ENCODE measurements around the gene SNTG2.
"Not testable (repeated sequence)": the region's sequence is repeated elsewhere in the genome, so short reads cannot be mapped to it uniquely, and the experiment has no call there.

Gene SNTG2

DNA sequence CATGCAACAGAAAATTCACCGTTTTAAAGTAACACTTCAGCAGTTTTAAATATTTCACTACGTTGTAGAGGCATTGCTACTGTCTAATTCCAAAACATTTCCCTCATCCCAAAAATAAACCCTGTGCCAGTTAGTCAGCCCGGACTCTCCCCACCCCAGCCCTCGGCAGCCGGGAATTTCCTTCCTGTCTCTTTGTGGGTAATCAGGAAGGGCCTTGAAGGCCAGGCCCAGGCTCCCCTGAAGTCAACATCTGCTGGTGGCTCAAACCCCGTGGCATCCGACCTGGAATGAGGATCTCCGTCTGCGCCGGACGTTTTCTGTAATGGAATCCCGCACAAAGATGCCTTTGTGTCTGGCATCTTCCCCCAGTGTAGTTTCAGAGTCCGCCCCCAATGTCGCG is 219.6 kb downstream of the SNTG2 start:
- H3K4me3 ChIP-seq (ENCODE audit: low read depth, low read length): no peak overlapping the region

DNA sequence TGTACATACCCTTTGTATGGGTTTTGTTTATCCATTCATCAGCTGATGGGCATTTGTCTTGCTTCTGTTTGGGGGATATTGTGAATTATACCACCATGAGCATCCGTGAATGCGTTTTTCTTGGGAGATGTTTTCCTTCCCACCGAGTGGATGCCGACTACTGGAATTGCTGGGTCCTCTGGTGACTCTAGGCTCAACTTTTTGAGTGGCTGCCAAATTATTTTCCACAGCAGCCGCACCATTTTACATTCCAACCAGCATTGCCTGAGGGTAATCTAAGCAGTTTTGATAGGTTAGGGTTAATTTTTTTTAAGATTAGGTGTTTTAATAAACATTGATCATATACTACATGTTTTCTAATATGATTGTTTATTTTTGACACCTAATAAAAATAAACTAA is 220.1 kb downstream of the SNTG2 start:
- no peak overlapping the region for H3K4me3 ChIP-seq (ENCODE audit: low read depth, low read length)

DNA sequence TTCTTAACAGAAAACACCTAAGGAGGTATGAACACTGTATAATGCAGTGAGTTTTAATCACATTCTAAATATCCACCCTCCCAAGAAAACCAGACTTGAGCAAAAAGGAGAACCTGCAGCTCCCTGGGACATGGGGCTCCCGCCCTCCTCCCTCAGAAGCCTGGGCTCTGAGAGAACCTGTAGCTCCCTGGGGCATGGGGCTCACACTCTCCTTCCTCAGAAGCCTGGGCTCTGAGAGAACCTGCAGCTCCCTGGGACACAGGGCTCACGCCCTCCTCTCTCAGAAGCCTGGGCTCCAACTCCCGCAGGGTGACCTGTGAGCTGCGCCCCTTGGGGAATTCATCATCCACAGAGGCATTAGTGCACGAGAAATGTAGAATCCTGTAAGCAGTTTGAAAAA is 222.9 kb downstream of the SNTG2 start:
- no peak overlapping the region for H3K4me3 ChIP-seq (ENCODE audit: low read depth, low read length)

DNA sequence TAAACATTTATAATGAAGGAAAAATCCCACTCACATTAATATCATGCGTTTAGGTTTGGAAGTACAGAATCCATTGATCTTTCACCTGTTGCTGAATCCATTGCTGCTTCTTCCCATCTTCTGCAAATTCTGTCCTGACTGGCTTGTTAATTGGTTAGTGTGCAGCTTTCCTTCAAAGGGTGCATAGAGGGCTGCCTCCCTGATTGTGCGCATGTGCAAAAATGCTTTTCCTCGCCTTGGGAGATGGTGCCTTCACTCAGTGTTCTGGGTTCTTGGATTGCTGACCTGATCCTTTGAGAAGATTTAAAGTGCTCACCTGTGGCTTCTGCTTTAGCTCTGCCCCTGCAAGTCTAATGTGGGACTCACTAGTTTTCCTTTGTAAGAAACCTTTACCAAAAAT is 231.2 kb downstream of the SNTG2 start:
- no peak overlapping the region for H3K4me3 ChIP-seq (ENCODE audit: low read depth, low read length)

DNA sequence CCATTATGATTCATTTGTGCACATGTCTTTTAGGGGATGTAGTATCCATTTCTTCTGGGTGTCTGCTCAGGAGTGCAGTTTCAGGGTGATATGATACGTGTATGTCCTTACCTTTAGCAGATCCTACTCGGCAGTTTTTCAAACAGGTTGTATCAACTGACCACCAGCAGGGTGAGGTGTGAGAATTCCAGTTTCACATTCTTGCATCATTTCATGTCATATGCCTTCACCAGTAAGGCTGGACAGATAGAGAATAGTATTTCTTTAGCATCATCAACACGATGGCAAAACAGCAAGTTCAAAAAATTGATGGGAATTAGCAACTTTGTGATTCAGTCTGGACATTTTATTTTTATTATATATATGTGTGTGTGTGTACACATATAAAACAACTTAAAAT is 232.7 kb downstream of the SNTG2 start:
- no peak overlapping the region for H3K4me3 ChIP-seq (ENCODE audit: low read depth, low read length)

DNA sequence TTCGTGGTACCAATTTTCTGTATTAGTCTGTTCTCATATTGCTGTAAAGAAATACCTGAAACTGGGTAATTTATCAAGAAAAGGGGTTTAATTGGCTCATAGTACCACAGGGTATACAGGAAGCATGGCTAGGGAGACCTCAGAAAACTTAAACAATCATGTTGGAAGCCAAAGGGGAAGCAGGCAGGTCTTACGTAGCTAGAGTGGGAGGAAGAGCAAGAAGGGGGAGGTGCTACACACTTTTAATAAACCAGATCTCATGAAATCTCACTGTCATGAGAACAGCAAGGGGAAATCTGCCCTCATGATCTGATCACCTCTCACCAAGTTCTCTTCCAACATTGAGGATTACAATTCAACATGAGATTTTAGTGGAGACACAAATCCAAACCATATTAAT is 235.8 kb downstream of the SNTG2 start:
- no peak overlapping the region for H3K4me3 ChIP-seq (ENCODE audit: low read depth, low read length)

DNA sequence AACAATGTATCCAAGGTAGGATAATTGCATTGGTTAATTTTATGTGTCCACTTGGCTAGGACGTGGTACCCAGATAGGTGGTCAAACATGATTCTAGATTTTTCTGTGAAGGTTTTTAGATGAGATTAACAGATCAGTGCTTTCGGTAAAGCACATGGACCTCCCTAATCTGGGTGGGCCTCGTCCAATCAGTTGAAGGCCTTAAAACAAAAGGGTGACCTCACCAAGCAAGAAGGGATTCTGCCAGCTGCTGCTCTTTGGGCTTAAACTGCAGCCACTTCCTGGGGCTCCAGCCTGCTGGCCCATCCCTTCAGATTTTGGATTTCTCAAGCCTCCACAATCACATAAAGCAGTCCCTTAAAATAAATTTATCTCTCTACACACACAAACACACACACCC is 236.5 kb downstream of the SNTG2 start:
- H3K4me3 ChIP-seq (ENCODE audit: low read depth, low read length): no peak overlapping the region

DNA sequence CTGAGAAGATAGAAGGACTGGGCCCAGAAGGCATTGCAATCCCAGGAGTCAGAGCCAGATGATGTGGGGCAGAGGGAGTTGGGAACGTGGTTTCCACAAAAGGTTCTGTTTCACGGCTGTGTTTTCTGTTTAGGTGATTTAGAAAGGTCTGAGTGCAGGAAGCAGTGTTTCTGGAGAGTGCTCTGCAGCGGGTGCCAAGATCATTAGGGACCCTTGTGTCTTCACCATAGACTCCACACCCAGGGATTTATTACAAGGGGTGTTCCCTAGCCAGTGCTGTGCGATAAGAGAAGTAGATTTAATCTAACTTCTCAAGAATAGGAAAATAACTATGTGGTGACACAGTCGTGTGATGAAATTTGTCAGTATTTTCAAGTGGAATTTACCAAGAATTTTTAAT is 241.5 kb downstream of the SNTG2 start:
- no peak overlapping the region for H3K4me3 ChIP-seq (ENCODE audit: low read depth, low read length)

DNA sequence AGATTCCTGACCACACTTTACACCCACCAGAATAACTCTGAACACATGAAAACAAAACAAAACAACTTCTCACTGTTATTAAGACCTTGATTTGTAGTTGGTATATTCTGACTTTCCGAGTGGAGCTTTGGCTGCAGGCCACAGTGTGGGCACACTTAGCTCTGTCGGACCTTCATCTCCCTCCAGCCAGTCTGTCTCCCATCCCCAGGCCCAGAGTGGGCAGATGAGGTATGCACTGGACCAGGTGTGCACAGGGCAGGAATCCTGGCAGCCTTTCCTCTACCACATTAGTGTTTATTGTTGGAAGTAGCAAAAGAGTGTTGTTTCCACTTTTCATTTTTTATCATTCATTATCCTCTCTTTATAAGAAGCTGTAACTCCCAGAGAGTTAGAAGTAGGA is 243.2 kb downstream of the SNTG2 start:
- no peak overlapping the region for H3K4me3 ChIP-seq (ENCODE audit: low read depth, low read length)

DNA sequence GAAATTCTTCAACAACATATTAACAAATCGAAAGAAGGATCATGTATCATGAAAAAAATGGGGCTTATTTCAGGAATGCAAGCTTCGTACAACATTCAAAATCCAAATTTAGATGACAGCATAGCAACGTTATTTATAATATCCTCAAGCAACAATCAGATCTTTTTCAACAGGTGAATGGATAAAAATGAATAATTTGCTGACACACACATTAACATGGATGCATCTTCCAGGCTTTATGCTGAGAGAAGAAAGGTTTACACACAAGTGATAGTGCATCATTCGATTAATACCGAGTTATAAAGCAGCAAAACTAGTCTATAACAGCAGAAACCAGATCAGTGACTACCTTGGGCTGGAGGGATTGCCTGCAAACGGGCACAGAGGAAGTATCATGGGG is 253.1 kb downstream of the SNTG2 start:
- H3K4me3 ChIP-seq (ENCODE audit: low read depth, low read length): no peak overlapping the region

DNA sequence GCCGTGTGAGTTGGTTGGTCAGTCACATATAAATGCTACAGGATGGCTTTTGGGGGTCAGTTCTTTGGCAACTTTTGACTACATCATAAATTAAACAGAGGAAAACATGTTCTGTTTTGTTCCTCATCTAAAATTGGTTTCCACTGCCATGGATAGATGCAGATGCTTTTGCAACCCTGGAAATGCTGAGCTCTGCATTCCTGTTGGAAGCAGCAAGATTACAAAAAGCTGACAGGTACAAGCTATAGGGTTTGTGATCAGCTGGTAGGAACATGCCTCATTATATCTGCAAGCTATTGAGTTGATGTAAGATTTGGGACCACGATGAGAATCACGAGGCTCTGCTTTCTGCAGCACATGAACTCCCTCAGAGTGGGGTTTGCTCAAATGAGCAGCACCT is 255.2 kb downstream of the SNTG2 start:
- H3K4me3 ChIP-seq (ENCODE audit: low read depth, low read length): no peak overlapping the region

DNA sequence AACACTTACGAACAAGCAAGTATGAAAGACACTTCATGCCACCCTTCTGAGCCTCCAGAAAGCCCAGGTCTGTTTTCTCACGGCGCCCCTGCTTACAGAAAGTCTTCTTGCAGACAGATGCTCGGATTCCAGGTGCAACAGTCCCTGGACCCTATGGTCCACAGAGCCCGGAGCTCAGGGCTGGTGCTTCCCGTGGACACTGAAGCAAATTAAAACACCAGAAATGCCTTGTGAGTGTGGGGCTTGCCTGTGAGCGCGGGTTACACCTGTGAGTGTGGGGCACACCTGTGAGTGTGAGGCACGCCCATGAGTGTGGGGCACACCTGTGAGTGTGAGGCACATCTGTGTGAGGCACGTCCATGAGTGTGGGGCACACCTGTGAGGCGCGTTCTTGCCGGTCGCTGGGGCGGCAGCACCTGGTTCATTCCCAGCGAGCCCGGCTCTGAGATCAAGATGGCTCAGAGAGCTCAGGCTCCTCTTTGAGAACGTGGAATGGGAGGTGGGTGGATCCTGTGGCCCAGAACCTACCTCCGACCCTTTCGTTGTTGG is 257.4 kb downstream of the SNTG2 start:
- no peak overlapping the region for H3K4me3 ChIP-seq (ENCODE audit: low read depth, low read length)

DNA sequence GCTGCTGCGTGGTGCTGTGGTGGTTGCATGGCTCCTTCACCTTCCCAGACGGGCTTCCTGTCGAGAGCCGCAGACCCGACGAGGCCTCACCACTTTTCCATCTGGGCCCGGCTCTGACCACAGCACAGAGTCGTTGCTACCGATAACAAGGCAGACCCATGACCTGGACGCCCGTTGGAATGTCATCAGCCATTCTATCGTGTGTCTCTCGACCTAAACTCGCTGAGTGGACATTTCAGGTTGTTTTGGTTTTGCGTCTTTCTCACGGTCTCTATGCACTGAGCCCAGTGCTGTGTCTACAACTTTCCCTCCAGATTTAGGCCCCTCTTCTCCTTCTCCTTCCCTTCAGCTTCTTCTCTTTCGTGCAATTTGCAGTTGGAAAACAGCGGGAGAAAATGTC is 257.9 kb downstream of the SNTG2 start:
- H3K4me3 ChIP-seq (ENCODE audit: low read depth, low read length): no peak overlapping the region

DNA sequence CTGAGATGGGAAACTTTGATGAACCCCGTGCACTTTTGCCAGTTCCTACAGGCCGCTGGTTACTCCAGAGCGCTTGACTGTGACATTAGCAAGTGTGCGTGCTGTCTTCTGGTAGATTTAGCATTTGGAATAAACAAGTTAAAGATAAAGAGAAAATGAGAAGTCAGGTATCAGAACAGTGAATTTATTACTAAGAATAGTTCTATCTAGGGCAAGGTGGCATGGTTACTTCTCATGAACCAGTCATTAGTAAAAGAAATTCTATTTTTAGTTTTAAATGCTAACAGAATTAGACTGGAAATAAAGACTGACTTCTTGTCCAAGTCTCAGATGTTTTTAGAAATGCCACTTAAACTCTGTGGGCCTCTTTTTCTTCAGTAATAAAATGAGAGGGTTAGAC is 258.6 kb downstream of the SNTG2 start:
- no peak overlapping the region for H3K4me3 ChIP-seq (ENCODE audit: low read depth, low read length)

DNA sequence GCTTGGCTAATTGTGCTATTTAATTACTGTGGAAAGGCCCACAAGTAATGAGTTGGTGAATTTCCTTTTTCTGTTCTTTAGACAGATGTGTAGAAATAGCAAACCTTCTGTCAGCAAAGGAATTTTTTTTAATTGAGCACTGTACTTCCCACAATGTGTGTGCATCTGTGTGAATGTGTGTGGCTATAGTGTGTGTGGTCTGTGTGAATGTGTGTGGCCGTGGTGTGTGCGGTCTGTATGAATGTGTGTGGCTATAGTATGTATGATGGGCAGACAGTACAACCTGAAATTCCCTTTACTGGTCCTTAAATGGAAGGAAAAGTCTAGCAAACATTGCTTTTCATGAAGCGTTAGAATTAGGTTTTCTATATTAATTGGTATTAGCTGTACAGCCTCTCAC is 259.1 kb downstream of the SNTG2 start:
- no peak overlapping the region for H3K4me3 ChIP-seq (ENCODE audit: low read depth, low read length)

DNA sequence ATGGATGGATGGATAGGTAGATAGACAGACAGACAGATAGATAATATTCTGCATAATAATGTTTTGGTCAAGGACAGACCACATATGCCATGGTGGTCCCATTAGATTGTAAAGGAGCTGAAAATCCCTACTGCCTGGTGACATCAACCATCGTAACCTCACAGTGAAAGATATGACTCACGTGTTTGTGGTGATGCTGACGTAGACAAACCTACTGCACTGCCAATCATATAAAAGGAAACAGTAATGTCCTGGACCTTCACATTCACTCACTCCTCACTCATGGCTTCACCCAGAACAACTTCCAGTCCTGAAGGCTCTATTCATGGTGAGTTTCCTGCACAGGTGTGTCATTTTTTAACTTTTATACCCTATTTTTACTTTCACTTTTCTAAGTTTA is 259.7 kb downstream of the SNTG2 start:
- no peak overlapping the region for H3K4me3 ChIP-seq (ENCODE audit: low read depth, low read length)

DNA sequence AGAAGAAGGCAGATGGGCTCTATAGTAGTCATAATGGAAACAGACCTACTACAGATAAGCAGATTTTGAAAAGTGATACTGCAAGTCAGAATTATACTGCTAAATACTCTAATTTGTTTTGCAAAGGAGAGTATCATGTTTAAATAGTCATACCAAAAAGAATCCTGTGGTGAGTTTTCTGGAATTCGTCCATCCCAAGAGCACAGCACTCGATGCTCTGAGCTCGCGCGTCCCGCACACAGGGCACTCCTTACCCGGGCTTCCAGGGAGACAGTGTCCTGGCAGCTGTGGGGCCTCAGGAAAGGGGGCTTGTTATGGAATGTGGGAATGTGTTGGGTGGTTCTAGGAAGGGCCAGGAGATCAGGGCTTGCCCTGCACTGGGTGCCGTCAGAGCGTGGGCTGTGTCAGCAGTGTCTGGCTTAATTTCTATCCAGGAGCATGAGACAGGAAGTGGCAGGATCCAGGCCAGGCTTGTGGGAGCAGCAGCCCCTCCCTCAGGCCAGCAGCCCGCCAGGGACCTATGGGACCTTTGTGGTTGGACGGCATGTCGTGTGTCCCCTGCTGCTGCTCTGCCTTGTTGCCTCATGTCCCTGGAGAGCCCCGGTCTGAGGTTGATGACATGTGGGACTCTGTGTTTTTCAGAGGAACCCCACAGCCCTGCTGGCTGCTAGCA is 269.4 kb downstream of the SNTG2 start:
- H3K4me3 ChIP-seq (ENCODE audit: low read depth, low read length): no peak overlapping the region

DNA sequence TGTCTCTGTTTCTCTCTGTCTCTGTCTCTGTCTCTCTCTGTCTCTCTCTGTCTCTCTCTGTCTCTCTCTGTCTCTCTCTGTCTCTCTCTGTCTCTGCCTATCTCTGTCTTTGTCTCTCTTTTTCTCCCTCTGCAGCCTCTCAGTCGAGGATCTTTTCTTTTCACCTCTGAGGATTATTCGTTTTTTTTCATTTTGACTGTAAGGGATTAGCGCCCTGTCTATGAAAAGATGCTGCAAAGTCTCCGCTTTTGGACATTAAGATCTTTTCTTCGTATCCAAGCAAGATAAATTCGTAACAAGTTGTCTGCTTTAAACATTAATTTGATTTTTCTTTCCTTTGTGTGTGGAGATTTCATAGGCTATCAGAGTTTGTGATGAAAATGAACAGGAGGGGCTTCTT is 271.4 kb downstream of the SNTG2 start:
- H3K4me3 ChIP-seq (ENCODE audit: low read depth, low read length): no peak overlapping the region

DNA sequence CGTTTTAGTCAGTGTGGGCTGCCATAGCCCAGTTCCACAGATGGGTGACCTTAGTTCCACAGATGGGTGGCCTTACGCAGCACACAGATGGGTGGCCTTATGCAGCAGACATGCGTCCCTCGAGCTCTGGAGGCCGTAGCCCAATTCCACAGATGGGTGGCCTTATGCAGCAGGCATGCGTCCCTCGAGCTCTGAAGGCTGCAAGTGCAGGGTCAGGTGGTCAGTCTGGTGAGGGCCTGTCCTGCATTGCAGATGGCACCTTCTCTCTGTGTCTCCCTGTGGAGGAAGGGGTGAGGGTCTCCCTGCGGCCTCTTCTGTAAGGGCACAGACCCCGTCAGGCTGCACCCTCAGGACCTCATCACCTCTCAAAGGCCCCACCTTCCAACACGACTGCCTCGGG is 273.1 kb downstream of the SNTG2 start:
- H3K4me3 ChIP-seq (ENCODE audit: low read depth, low read length): no peak overlapping the region

DNA sequence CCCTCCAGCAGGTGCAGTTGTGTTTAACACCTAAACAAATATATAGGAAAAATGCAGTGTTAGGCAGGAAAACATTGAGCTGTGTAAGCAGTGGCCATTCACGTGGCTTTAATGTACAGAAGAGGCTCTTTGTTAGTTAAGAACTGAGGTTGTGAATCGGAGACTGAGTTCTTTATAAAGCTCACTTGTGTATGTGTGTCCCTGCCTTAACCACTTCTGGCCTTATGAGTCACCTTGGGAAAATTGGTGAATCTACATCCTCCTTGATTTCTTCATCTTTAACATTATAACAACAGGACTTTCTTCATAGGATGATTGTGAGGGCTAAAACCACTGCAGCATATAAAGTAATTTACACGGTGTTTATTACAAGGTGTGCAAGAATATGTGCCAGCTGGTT is 274.3 kb downstream of the SNTG2 start:
- no peak overlapping the region for H3K4me3 ChIP-seq (ENCODE audit: low read depth, low read length)

DNA sequence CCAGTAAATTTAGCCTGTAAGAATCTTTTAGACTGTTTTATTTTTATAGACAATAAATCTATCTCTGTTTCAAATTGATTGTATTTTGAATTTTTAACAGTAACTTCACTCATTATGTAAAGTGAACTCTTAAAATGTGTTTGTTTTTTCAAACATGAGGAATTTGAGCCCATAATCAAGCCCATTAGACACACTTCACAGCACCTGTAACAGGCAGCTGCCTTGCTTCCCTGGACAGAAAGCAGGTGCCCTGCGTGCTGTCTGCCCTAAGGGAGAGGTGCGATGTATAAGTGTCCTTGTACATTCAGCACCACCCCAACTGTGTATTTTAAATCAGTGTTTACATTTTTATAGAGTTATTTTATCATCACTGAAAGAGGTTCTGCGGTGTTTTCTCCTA is 276.1 kb downstream of the SNTG2 start:
- H3K4me3 ChIP-seq (ENCODE audit: low read depth, low read length): no peak overlapping the region

DNA sequence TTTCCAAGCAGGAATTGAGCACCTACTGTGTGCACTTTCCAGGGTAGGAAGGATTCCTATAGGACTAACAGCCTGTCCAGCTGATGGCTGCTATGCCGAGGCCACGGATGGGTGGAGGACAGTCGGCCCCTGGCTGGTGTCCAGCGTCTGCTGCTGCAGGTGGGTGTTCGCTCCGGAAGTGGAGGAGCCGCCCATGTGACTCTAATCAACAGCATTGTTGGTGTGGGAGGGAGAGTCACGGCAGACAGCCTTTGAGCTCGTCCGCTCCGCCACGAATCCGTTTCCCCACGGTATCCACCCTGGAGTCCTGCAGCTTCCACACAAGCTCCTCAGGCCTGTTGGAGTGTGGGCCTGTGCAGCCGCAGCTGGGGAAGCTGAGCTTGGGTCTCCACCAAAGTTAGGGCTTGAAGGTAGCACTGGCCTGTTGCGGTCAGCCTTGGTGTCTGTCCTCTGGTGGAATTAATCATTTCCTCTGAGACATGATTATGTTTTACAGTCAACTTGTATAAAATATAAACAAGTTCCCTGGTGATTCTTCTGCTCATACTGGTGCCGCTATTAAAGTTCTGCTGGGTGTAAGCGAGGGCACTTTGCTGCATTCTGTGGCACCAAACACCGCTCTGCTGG is 276.7 kb downstream of the SNTG2 start:
- no peak overlapping the region for H3K4me3 ChIP-seq (ENCODE audit: low read depth, low read length)

DNA sequence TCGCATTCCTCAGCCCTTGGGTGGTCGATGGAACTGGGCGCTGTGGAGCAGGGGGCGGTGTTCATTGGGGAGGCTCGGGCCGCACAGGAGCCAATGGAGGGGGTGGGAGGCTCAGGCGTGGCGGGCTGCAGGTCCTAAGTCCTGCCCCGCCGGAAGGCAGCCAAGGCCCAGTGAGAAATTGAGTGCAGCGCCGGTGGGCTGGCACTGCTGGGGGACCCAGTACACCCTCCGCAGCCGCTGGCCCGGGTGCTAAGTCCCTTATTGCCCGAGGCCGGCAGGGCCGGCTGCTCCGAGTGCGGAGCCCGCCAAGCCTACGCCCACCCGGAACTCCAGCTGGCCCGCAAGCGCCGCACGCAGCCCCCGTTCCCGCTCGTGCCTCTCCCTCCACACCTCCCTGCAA is 278.9 kb downstream of the SNTG2 start:
- not testable (repeated sequence) for H3K4me3 ChIP-seq (ENCODE audit: low read depth, low read length)
